ENCODE data around the gene HS1BP3.

- TF ChIP-seq CTCF (IDR thresholded peaks at IDR 0.05), result no peak
- TF ChIP-seq POLR2A (IDR thresholded peaks at IDR 0.05; ENCODE audit: low read length), result no peak
- no peak for TF ChIP-seq REST (IDR thresholded peaks at IDR 0.05)
- no peak for TF ChIP-seq ZFP36 (IDR thresholded peaks at IDR 0.05; ENCODE audit: borderline replicate concordance, partially characterized antibody)
- no peak for TF ChIP-seq KDM5A (IDR thresholded peaks at IDR 0.05)
- no peak for TF ChIP-seq USF2 (IDR thresholded peaks at IDR 0.05)
- TF ChIP-seq CBX8 (IDR thresholded peaks at IDR 0.05), result no peak
- no peak for TF ChIP-seq RFX5 (IDR thresholded peaks at IDR 0.05)
- TF ChIP-seq RCOR1 (IDR thresholded peaks at IDR 0.05; ENCODE audit: low read depth, low read length), result no peak
- TF ChIP-seq POLR2AphosphoS2 (conservative IDR thresholded peaks at IDR 0.05; ENCODE audit: low read length), result no peak
- TF ChIP-seq MAFK (IDR thresholded peaks at IDR 0.05; ENCODE audit: partially characterized antibody), result no peak
These were observed 5.6 kb downstream of the HS1BP3 start for GRCh38 chr2:20645301-20645701.

All from A549 (cell line).